Epithelial cell of esophagus (primary cell): Measurements from ENCODE around the gene CYS1.

ENCODE experiments used
- DNase-seq: peaks from one replicate; pipeline ENCODE4 v3.0.0; 2010; ENCODE audit warnings: low read depth
- H3K4me3 ChIP-seq: 2 replicates; pipeline ENCODE4 v1.5.1; 2011; ENCODE audit warnings: mild to moderate bottlenecking, low read length, control low read depth
- TF ChIP-seq, protein P1 (sequence below): IDR thresholded peaks from 2 replicates; pipeline ENCODE4 v1.5.1; 2011; ENCODE audit warnings: low read depth, mild to moderate bottlenecking, low read length, control low read depth, inconsistent platforms; ENCODE audit not compliant: insufficient read depth; ENCODE audit errors: missing control alignments

CYS1 gene

DNA sequence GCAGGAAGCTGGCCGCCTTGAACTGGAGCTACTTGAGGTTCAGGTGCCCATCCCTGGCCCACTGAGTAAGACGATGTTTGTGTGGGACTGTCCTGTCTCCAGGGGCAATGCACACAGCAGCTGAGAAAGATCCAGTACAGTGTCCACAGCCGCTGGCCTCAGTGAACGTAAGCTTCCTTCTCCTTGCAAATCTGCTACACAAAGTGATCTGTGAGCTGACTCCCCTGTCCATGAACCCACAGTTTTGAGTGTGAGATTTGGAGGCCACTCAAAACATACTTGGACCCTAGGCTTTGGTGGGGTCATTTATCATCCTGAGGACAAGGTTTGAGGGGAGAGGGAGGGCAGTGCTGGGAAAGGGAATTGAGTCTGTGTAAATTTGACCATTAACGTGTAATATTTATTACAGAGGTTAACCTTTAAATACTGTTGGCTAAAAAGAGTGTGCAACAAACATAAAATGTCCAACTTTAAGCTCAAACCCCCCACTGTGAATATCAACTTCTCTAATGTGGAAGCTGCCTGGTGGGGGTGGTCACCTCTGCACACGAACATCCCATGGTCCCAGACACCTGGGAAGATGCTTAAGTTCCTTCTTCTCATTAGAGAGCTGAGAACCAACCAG lies 4.9 kb upstream of the CYS1 start:
- no peak overlapping the region for H3K4me3 ChIP-seq
- TF ChIP-seq, protein P1, sequence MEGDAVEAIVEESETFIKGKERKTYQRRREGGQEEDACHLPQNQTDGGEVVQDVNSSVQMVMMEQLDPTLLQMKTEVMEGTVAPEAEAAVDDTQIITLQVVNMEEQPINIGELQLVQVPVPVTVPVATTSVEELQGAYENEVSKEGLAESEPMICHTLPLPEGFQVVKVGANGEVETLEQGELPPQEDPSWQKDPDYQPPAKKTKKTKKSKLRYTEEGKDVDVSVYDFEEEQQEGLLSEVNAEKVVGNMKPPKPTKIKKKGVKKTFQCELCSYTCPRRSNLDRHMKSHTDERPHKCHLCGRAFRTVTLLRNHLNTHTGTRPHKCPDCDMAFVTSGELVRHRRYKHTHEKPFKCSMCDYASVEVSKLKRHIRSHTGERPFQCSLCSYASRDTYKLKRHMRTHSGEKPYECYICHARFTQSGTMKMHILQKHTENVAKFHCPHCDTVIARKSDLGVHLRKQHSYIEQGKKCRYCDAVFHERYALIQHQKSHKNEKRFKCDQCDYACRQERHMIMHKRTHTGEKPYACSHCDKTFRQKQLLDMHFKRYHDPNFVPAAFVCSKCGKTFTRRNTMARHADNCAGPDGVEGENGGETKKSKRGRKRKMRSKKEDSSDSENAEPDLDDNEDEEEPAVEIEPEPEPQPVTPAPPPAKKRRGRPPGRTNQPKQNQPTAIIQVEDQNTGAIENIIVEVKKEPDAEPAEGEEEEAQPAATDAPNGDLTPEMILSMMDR: no peak
- DNase-seq: no peak

DNA sequence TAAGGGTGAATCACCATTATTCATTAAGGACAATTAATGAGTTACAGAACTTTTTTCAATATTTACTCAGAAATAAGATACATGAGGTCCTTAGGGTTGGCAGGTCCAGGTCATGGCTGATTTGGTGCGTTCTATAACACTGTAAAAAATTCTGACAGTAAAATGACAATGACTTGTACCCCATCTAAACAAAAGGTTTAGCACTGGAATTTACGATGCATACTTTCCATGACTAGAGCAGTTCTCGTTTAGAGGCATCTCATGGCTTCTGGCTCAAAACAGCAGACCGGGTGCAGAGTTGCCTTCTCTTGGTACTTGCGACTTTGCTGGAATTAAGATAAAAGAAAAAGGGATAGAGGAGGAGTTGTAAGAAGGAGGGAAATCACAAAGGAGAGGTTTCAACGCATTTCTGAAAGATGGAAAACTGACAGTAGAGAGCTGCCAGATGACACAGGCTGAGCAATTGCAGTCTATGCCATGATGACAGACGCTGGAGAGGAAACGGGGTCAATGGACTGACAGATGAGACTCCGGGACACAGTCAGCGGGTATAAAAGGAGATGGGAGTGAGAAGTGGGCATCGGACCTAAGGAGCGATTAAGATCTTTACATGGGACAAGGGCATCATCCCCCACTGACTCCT lies 4.1 kb upstream of the CYS1 start:
- no peak for DNase-seq
- TF ChIP-seq, protein P1: no peak

DNA sequence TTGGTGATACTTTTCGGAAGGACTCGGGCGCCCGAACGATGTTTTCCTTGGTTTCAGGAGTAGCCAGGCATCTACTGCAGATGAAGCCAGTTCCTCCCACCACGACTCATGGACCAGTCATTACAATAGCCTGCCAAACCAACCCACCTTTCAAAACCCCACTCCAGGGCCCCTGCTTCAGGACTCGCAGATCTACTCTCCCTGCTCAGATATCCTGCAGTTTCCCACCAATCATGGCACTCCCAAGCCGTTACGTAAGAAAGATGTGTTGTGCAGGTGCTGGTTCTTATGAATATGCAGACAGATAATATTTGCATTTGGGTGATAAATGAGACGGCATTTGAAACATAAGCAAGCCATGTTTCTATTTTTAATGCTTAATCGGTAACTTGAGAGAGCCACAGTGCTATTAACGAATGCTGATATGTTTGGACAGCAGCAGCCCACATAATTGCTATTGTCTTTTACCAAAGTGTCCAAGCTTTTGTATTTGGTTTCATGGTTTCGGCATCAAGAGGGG lies 3.5 kb upstream of the CYS1 start:
- no peak for DNase-seq
- TF ChIP-seq, protein P1: no peak
- H3K4me3 ChIP-seq: no peak overlapping the region

More for the DNA sequence above, 4.1 kb upstream of the CYS1 start:
- H3K4me3 ChIP-seq: no peak overlapping the region

DNA sequence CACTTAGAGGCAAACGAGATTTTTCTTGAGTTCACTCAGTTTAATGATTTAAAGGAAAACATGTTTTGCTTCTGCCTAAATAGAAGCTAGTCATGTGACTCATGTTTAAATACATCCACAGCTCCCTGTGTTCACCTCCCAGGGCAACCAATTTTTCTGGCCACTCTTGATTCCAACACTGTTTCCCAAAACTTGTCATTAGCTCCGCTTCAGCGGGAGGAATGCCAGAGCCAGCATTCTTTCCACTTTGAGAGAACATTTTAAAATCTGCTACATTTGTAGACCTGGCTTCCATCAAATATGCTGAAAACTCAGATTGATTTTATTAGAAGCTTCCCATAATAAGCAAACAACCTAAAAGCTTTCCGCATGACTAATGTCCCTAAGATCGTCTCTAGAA lies 2.8 kb upstream of the CYS1 start:
- DNase-seq: no peak
- no peak overlapping the region for H3K4me3 ChIP-seq
- TF ChIP-seq, protein P1: no peak

DNA sequence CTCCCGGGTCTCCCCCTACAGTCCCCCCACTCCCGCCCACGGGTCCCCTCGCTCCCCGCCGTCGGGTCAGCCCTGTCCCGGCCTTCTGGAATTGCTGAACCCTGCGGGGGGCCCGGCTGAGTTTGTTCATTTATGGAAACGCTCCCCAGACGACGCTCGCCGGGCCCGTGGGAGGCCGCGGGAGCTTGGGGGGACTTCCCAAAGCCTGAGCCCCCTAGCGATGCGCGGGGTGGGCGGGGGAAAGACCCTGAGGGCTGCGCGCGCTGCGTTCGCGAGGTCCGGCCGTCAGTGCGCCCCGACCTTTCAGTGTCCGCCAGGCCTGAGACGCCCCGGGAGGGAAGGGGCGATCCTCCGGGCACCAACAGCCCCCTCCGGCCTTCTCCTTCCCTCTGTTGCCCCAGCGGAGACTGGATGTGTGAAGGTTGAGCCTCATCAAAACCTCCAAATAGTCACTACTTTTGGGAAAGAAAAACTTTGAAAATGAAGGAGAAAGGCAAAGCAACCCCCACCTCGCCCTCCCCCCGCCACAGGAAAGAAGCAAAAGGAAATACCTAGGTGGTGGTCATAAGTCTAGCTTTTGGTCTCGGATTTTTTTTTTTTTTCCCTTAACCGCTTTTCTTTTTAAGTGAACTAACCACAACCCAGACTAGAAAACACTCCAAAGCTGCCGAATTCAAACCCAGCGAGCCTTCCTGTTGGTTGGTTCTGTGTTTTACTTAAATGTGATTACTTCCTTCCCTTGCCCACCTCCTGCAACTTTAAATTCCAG lies 509 bp upstream of the CYS1 start:
- DNase-seq: no peak
- no peak overlapping the region for H3K4me3 ChIP-seq
- TF ChIP-seq, protein P1: no peak

DNA sequence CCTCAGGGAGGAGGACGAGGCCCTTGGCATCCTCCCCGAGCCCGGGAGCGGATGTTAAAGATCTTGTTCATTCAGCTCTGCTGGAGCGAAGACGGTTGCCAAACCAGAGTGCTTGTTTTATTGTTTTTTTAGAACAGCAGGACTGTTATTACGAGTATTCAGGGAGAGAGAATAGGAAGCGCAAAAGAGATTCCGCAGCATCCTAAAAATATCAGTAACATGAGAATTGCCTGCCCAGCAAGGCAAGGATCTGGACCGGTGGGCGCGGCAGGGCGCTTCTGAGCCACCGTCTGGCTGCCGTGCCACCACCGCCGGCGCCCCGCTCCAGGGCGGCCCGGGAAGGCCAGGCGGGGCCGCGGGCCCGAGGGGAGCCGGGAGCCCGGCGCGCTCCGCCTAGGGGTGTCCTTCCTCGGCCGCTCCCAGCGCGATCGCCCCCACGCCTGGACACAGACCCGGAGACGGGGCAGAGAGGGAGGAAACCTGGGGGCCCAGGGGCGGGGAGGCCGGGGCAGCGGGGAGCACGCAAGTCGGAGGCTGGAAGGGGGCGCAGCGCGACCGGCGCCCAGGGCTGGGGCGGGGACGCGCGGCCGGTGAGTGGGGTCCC lies 843 bp downstream of the CYS1 start:
- peak; percentile 32 for DNase-seq
- TF ChIP-seq, protein P1: no peak
- H3K4me3 ChIP-seq: no peak overlapping the region
